Activated gamma-delta T cell treated with anti-CD3 and anti-CD28 coated beads, Interleukin-2, amount 50 U/mL, for 16 hours (primary cell): ENCODE data around the gene ING1.
"Not testable (repeated sequence)": the region's sequence is repeated elsewhere in the genome, so short reads cannot be mapped to it uniquely, and the experiment has no call there.

ENCODE experiments used
- DNase-seq: peaks from one replicate; pipeline ENCODE4 v3.0.0-alpha.2; 2020; ENCODE audit warnings: low read depth

Gene ING1

GRCh38 chr13:110715395-110716246 lies 2.1 kb downstream of the ING1 start:
- peak; percentile 92 for DNase-seq

DNA sequence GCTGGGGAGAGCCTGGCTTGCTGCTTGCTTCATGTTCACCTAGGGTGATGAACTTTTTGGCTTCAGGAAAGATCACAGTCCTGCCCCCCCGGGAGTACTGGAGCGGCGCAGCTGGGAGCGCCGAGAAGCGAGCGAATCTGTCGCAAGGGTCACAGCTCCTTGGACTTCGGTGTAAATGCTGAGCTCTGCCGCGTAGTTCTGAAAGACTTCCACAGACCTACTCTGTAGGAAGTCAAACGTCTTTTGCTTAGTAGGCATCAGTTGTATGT lies 2.7 kb downstream of the ING1 start:
- no peak for DNase-seq

DNA sequence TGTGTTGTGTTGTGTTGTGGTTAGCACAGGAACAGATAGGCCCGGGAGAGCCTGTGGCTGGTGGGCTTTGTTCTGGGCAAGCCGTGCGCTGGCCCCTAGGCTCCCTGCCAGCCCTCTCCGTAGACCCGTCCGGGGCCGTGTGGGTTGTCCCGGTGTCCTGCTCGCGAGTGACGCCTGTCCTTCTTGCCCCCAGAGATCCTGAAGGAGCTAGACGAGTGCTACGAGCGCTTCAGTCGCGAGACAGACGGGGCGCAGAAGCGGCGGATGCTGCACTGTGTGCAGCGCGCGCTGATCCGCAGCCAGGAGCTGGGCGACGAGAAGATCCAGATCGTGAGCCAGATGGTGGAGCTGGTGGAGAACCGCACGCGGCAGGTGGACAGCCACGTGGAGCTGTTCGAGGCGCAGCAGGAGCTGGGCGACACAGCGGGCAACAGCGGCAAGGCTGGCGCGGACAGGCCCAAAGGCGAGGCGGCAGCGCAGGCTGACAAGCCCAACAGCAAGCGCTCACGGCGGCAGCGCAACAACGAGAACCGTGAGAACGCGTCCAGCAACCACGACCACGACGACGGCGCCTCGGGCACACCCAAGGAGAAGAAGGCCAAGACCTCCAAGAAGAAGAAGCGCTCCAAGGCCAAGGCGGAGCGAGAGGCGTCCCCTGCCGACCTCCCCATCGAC lies 5.7 kb downstream of the ING1 start:
- DNase-seq = no peak

DNA sequence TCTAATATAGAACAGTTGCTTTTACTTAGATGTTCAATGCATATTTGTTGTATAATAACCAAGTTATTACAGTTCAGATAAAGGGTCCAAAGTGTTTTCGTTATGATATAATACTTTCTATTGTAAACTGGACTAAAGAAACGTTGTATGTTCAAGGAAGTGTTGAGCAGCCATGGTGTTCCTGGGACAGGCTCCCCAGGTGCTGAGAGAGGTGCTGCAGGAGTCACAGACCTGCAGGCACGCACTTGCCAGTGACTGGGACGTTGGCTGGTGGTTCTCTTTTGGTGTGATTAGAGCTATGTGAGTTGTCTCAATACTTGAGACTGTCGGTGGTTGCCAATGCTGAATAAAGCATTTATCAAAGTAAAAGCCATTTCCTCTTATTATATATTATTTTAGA lies 9.5 kb downstream of the ING1 start:
- DNase-seq = no peak

DNA sequence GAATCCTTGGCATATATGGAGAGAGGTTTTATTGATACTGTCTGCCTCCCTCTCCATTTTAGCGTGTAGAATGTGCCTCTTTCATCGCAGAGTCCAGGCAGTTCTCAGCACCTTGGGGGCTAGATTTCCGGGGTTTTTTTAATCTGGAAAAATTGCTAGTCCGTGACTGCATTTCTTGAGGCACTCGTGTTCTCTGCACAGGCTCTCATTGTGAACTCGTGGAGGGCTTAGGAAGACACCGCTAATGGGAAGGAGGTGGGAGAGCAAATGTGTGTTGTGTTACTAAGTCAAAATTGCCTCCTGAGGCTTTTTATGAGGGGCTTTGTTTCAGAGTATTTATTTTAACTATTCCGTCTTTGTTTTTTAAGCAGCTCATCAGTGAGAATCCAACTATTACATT lies 10.1 kb downstream of the ING1 start:
- no peak for DNase-seq

DNA sequence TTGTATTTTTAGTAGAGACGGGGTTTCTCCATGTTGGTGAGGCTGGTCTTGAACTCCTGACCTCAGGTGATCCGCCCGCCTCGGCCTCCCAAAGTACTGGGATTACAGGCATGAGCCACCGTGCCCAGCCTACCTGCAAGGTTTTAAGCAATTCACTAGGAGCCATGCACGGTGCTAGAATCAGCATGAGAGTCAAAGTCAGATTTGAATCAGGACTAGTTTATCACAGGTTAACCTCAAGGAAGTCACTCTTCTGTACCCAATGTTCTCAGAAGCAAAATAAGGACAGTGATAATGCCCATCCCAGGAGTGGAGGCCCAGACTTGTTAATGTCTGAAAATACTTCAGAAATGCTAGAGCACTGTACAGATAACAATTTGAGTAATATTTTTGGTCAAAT lies 12.7 kb downstream of the ING1 start:
- DNase-seq = not testable (repeated sequence)

GRCh38 chr13:110726726-110727125 lies 13.2 kb downstream of the ING1 start:
- DNase-seq = peak; percentile 50

DNA sequence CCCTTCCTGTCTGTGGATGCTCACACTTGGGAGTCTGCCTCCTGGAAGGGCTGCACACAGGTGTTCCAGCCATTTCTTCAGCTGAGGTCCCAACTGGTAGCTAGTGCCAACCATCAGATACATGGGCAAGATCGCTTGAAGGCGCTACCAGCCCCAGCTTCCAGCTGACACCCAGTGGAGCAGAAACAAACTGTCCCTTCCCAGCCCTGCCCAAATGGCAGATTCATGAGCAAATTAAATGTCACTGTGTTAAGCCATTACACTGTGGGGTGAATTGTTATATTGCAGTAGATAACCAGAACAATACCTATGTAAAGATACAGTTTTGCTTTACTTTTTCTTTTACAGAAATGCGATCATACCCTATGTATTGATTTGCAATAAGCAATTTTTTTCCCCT lies 17.6 kb downstream of the ING1 start:
- DNase-seq = no peak

GRCh38 chr13:110734561-110734960 lies 21.1 kb downstream of the ING1 start:
- DNase-seq = no peak

GRCh38 chr13:110737555-110737954 lies 24.1 kb downstream of the ING1 start:
- DNase-seq = no peak

- DNase-seq = no peak
Measured at GRCh38 chr13:110743687-110744086, 30.2 kb downstream of the ING1 start.

DNA sequence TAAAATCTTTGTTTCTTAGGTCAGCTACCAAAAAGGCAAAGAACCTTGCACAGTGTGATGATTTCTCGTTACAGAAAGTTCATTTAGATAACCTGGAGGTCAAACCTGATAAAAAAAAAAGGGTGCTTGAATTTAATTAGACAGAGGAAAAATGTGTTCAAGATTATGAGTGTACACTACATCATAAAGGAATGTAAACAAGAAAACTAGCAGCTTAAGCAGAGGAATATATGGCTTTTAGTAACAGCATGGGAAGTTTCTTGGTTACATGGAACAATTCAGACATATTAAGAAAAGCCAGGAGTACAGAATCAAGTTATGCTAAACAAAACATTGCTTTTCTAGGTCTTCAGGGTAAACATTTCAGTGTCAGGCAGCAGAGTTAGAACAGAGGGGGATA lies 32.9 kb downstream of the ING1 start:
- no peak for DNase-seq

DNA sequence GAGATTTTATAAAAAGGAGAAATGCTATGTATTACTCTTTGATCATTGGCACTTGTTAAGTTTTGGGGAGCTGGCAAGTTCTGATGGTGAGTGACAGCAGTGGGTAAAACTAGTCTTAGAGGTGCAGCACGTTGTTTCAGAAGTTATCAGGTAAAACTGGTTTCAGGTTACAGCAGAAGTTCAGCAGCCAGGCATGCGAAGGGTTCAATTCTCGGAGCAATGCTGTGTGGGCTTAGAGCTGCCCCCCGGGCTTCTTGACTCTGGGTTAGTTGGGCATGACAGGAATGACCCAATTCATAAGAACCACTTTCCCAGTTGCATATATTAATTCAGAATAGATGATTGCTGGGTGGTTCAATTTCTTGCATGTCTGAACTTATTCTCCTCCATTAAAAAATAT lies 34.8 kb downstream of the ING1 start:
- no peak for DNase-seq

- DNase-seq = no peak
Measured at GRCh38 chr13:110756219-110756631, 42.7 kb downstream of the ING1 start.

- no peak for DNase-seq
Measured at GRCh38 chr13:110757296-110757695, 43.8 kb downstream of the ING1 start.

DNA sequence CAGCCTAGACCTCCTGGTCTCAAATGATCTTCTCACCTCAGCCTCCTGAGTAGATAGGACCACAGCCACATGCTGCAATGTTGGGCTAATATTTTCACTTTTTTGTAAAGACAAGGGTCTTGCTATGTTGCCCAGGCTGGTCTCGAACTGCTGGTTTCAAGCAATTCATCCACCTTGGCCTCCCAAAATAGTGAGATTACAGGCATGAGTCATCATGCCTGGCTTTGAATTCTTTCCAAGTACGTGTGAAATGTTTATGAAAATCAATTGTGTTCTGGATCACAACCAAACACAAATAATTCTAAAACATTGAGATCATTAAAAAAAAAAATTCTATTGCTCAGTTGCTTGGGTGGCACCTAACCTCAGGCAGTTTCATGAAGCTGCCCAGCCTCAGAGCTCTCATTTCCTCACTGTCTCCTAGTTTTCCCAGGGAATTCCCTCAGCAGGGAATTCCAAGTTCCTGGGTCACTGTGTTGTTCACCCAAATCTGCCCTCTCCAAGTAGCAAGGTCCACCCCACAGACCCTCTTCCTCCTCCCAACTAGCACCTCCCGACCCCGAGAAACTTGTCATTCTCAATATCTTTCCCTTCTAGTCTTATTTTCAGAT lies 44.8 kb downstream of the ING1 start:
- DNase-seq = no peak

GRCh38 chr13:110759710-110760109 lies 46.2 kb downstream of the ING1 start:
- no peak for DNase-seq

GRCh38 chr13:110760611-110761010 lies 47.1 kb downstream of the ING1 start:
- DNase-seq = no peak

DNA sequence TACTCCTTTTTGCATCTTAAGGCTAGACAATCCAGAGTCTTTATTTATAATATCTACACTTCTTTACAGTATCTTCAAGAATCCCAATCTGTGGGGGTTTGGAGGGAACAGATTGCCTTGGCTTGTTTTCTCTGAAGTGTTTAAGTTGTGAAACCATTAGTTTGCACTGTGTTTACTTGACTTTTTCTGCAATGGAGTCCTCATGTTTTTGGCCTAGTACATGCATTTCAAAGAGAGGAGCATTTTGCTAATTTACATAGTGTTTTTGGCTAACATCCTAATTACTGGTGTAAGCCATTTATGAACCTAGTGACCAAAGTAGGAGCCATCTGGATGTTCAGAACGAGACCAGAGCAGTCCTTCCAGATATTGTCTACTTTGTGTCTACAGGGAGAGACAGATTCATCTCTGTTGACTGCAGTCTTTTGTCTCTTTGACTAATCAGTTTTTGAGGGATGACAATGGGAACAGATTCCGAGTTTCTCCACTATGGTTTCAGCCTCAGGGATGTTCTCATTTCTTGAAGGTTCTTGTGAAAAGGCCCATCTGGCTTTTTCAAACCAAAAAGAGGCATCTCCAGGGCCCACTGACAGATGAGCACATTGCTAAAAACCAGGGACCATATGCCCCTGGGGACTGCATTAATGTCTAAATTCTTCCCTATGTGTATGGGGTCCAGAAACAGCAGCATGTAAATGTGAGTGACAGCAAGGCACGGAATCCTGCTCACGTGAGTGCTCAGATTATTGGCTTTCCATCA lies 53.4 kb downstream of the ING1 start:
- no peak for DNase-seq

GRCh38 chr13:110767476-110767875 lies 54.0 kb downstream of the ING1 start:
- no peak for DNase-seq

- DNase-seq = no peak
Measured at GRCh38 chr13:110769097-110769496, 55.6 kb downstream of the ING1 start.

DNA sequence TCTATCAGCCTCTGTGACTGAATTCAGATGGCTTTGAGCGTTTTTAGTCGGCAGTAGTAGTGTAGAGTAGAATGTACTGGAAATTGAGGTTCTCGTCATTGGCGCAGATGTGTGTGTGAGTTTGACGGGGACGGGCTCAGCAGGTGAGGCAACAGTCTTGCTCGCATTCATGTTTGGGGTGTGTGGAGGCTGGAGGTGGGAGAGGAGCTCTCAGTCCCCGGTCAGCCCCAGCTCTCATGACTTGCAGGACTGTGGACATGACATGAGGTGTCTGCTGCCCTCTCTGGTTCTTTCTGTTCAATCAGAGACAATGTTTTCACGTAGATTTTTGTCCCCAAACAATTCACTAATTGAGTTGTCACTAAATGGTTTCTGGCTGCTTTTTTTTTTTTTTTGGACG lies 57.2 kb downstream of the ING1 start:
- no peak for DNase-seq

DNA sequence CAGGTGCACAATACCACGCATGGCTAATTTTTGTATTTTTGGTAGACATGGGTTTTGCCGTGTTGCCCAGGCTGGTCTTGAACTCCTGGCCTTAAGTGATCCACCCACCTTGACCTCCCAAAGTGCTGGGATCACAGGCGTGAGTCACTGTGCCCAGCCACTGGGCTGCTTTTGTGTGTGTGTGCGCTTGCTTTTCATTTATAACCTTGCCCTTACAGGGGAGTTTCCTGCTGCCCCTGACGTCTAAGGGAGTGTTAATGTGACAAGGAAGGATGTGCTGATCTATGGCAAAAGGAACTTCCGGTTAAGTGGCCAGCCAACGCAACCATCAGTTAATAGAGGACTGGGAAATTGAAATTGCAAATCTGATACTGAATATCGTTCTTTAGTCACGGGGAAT lies 57.7 kb downstream of the ING1 start:
- no peak for DNase-seq
